Cerebellar cortex (tissue), 1 donor: ENCODE data around the gene IL6ST.

Experiments
- DNase-seq: peaks from one replicate; pipeline ENCODE4 v3.0.0-alpha.2; 2015; ENCODE audit warnings: low spot score

The IL6ST gene

DNA sequence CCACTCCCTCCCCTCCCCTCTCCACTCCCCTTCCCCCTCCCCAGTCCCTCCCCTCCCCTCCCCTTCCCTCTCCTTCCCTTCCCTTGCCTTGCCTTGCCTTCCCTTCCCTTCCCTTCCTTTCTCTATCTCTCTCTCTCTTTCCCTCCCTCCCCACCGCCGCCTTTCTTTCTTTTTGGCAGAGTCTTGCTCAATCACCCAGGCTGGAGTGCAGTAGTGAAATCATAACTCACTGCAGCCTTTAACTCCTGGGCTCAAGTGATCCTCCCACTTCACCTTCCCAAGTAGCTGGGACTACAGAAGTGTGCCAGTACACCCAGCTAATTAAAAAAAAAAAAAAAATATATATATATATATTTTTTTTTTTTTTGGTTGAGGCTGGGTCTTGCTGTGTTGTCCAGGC lies 98.1 kb downstream of the IL6ST start:
- DNase-seq, result no peak

DNA sequence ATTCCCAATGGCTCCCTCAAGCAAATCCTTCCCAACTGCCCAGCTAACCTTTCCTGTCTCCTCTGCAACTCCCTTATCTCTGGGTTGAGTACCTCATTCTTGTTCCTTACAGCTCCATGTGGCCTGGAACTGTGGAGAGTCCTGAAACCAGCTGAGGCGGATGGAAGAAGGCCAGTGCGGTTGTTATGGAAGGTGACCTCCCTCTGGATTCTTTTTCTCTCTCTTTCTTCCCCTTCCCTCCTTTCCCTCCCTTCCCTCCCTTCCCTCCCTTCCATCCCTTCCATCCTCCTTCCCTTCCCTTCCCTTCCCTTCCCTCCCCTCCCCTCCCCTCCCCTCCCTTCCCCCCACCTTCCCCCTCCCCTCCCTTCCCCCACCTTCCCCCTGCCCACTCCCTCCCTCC lies 98.5 kb downstream of the IL6ST start:
- no peak for DNase-seq

DNA sequence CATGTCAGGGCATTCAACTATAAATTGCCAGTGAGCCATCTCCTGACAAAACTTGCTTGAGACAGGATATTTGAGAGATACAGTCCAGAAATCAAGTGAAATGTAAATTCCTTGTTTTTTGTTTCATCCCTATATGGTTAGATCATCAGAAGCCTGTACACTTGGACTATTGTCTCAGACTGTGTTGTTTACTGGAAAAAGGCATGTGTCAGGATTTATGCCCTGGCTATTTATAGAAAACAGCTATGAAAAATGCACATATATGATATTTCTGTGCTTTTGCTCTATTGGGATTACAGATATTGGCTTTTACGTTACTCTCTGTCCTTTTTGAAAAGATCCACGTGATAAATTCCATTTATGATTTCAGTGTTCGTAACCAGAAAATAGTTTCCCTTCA lies 99.4 kb downstream of the IL6ST start:
- DNase-seq, result no peak

DNA sequence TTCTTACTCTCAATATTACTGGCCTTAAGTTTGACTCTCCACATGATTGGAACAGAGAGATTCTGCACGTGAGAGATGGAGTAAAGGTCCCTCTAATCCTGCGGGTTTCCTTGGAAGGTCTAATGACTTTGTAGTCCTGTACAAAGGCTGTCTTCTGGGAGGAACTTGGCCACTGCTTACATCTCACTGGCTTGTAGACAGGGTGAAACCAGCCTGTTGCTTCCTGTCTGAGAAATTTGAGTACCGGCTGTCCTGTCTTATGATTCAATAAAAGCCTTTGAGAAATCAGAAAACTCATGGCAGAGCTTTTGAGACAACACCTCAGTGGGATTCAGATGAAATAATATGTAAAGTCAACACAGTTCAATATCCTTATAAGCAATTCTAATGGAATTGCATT lies 100.6 kb downstream of the IL6ST start:
- DNase-seq, result no peak

DNA sequence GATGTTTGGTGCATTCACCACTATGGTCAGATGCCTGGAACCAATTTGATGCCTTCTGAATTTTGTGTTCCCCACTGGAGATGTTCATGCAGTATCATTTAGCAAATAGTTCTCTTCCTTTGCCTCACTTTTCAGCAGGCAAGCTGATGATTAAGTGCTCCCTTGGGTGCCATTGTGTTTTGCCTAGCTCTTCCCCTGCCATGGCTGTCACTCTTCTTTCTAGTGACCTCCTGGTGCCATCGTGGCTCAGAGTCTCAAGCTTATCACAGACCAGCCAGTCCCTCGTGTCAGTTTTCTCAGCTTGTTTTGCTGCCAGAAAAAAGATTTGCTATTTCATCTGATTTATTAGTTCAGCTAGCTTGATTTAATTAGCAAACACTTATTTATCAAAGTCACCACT lies 102.3 kb downstream of the IL6ST start:
- no peak for DNase-seq

DNA sequence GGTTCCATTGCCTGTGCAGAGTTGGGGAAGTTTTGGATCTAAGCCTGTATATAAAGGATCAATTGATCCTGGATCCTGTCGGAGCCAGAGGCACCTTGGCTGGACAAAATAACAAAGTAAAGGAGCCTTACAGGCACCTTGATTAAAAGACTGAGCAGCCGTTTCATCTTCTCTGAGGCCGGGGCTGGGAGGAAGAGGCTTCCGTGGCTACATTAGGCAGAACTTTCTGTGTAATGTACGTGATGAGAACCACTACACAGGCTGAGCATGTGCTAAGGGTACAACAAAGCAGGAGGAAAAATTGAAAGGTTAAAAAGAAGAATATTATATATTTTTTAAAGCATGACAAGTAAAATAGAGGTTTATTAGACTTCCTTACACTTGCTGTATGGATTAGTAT lies 106.6 kb downstream of the IL6ST start:
- no peak for DNase-seq

DNA sequence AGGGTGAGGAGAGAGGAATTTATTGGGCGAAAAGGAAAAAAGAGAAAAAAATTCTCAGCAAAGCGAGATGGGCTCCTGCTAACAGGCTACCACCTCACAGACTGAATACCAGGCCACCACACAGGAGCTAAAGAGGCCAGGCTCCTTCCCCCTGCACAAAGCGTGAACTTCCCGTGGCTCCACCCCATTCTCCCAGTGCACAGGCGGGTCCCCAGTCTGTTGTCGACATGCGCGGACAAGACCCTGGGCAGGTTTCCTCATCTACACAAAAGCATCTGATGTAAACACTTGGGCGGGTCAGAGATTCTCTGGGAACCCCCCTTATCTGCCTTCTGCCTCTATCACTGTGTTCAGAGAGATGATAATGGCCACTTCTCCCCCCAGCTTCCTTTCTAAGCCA lies 109.4 kb downstream of the IL6ST start:
- no peak for DNase-seq
